Pancreas (tissue), 10 donors: ENCODE data around the gene RBMS3. TPM values are rescaled to one million over a fixed set of nuclear protein-coding genes. Genes with fewer than 3 reads are reported as not detected.

Experiments used
- ATAC-seq, 4 donors: fragments of 200-7000 bp; cut with Tn5 transposase; one replicate each; pipeline versions ENCODE4 v1.8.0 to v1.9.1; 2020; ENCODE audit warnings: mild to moderate bottlenecking in 4 of 4, moderate library complexity in 4 of 4
- DNase-seq, 6 donors: peaks; one replicate each; pipeline ENCODE4 v3.0.0-alpha.2; 2020
- FAIRE-seq: peaks from 2 replicates; lab custom pipeline; 2012; peaks lifted over from hg19 to GRCh38; lab: Jason Lieb, UNC
- H3K27ac ChIP-seq, 4 donors: fragments of 200-600 bp; sonication (generic); 1 replicate in 3 of 4; 2 replicates in 1 of 4; pipeline versions ENCODE4 v1.5.0 to v1.8.0; 2020
- H3K27me3 ChIP-seq, 4 donors: fragments of 200-600 bp; one replicate each; pipeline ENCODE4 v1.8.0; 2021
- H3K36me3 ChIP-seq, 3 donors: fragments of 200-600 bp; sonication (generic) in 1 of 3; one replicate each; pipeline versions ENCODE4 v1.5.0 to v1.8.0; 2020 to 2021
- H3K4me1 ChIP-seq, 3 donors: fragments of 200-600 bp; one replicate each; pipeline ENCODE4 v1.8.0; 2021
- H3K4me3 ChIP-seq, 4 donors: fragments of 200-600 bp; sonication (generic) in 2 of 4; one replicate each; pipeline versions ENCODE4 v1.5.0 to v1.8.0; 2020 to 2021
- H3K9me3 ChIP-seq, 4 donors: fragments of 200-600 bp; one replicate each; pipeline ENCODE4 v1.8.0; 2021
- CTCF ChIP-seq, 4 donors: fragments of 200-600 bp; sonication (generic) in 3 of 4; IDR thresholded peaks; one replicate each; pipeline versions ENCODE4 v1.5.0 to v1.8.0; 2021; ENCODE audit warnings: antibody characterized with exemption in 4 of 4
- WGBS, 2 donors: extraction: QIAGEN DNeasy Blood & Tissue Kit; methylation state at CpG; one replicate each; pipeline ENCODE4 v1.1.7; 2013; 5-methylcytosine and 5-hydroxymethylcytosine counted together
- intact Hi-C, 3 donors: fragments of 100-400 bp; cut with DNase I; formaldehyde crosslinking; loops; one replicate each; pipeline versions ENCODE4 v1.11.1 to v1.14.2; 2022
- polyA plus RNA-seq, 2 donors: library from polyadenylated mRNA; stranded (reverse); fragments of 200-250 nt; gene quantifications; one replicate each; pipeline ENCODE4 v1.2.3, GENCODE V29; 2013
- total RNA-seq, 6 donors: library from RNA; stranded (reverse); fragmentation: NEBNext Ultra II Directional in 4 of 6; extraction: Animal tissue kit (Norgen Biotek cat#: 25700) in 4 of 6; gene quantifications; one replicate each; pipeline versions ENCODE4 v1.2.1 to v1.2.4, GENCODE V29; 2021 to 2023
- donor health status: healthy with polysubstance abuse.
- donor health status: DM: no; HTN: no; CAD: no; lungs with moderate emphysema.
- donor health status: DM: no; HTN: no; CAD: no.
- donor health status: control.
- donor health status: control.
- donor health status: Bipolar disorder and iron deficiency.
- donor health status: DM: yes; HTN: yes; CAD: no.
- donor health status: DM: no; HTN: no; CAD: no.
- donor health status: DM: no; HTN: no; CAD: no.
- donor health status: DM: yes; HTN: yes; CAD: no.

The RBMS3 gene
- total and polyA plus RNA-seq, 8 donors, result 4.0 to 10.0 (median 6.6) TPM

DNA sequence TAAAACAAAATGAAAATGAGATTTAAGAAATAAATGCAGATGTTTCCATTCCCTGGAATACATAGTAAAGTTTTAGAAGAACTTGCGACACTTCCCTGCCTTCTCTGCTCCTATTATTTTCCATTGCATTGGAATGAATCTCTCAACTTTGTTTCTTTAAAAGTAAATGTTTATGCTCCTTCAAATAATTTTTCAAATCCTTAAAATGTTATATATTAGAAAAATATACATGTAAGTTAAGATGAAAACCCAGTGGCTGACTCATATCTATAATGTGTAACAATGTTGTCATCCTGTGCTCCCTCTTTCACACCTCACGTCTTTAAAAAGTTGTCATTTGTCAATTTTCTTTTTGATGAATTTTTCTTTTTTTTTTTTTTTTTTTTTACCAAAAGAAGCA is 3.6 kb downstream of the RBMS3 start:
- ATAC-seq (no peak), FAIRE-seq (peak; percentile 37), DNase-seq (no peak)
- H3K27ac ChIP-seq, result no peak overlapping the region
- H3K4me3 ChIP-seq, result no peak overlapping the region
- 58 to 69% methylated on average over 2 of the region's 2 CpGs for WGBS, 2 donors
- peaks cover 0 to 11% (median 0%) of the 10 kb centered on the region in 4 donors for H3K27me3 ChIP-seq
- H3K36me3 ChIP-seq, result no peaks in the 10 kb centered on the region
- peaks cover 0 to 12% (median 3%) of the 10 kb centered on the region in 3 donors for H3K4me1 ChIP-seq
- no peaks in the 10 kb centered on the region for H3K9me3 ChIP-seq
- no peak for TF ChIP-seq CTCF (IDR thresholded peaks at IDR 0.05)
- intact Hi-C loops, result no loop called here

DNA sequence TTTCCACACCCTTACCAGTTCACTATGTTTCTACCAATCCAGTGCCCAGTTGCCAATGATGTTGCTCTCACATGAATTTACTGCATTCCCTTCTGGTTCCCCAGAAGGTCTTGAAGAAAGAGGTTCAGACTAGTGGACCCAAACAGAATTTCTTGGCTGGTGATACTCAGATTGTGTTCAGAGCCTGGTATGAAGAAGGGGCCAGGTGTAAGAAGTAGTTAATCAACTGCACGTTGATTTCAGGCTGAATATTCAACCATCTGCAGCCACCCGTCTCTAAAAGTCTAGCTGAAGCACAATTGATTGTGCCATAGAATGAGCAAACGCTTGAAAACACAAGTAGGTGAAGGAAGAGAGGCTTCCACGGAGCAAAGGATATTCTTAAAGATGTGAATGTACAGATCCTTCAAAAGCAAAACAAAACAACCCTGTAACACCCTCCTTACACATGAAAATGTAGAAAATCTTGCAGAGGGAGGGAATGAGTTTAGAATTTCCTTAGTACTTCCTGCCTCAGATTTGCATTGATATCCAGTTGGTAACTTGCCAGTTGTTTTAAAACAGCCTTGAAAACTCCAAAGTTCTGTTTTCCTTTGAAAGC is 4.7 kb downstream of the RBMS3 start:
- FAIRE-seq (no peak), ATAC-seq (peak in 1 of 4 donors; percentile 8), DNase-seq (no peak)
- Histone ChIP-seq H3K4me1 (peaks cover 0 to 12% (median 3%) of the 10 kb centered on the region in 3 donors), H3K27me3 (peaks cover 0 to 11% (median 0%) of the 10 kb centered on the region in 4 donors), H3K27ac (peak overlapping the region in 2 of 4 donors; percentile 25 to 44), H3K36me3 (no peaks in the 10 kb centered on the region), H3K9me3 (no peaks in the 10 kb centered on the region), H3K4me3 (peak overlapping the region in 1 of 4 donors; percentile 19)
- TF ChIP-seq CTCF (IDR thresholded peaks at IDR 0.05), result no peak
- WGBS, 2 donors, result 4 to 8% methylated on average over 4 of the region's 4 CpGs
- intact Hi-C loops, result no loop called here

DNA sequence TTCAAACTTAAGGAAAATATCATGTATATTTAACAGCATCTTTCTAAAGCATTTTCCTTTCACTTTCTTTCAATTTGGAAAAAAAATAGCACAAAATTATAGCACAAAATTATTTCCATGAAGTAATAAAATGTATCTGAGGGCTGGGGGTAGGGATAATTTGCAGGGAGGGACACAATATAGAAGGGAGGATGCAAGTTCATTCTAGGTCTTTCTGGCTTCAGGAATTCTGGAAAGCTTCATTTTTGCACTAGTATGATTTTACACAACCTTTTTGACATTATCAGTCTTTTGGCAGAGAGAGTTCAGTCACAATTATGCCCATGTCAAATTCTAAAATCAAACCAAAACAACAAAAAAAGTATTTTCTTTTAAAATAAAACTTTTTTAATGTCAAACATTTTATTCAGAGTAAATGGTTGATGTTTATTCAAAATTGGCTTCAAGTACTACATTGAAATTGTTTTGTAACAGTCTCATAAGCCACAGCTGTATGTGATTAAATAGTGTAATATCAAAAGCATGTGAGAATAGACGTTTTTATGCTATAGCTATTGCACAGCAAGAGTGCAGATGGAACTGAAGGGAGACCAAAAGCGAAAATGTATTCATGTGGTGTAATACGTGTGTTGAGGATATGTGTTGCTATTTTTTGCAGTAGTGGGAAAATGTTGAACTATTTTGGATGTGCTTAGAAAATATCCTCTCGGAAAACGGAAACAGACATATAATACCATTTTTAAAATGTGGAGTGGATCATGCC is 5.8 kb downstream of the RBMS3 start:
- Histone ChIP-seq H3K27me3 (peaks cover 0 to 11% (median 0%) of the 10 kb centered on the region in 4 donors), H3K9me3 (no peaks in the 10 kb centered on the region), H3K4me1 (peaks cover 0 to 18% (median 3%) of the 10 kb centered on the region in 3 donors), H3K36me3 (no peaks in the 10 kb centered on the region), H3K27ac (no peak overlapping the region), H3K4me3 (peak overlapping the region in 1 of 4 donors; percentile 19)
- intact Hi-C loops, result no loop called here
- no peak for DNase-seq
- no peak for FAIRE-seq
- ATAC-seq, result no peak
- 59 to 74% methylated on average over 5 of the region's 5 CpGs for WGBS, 2 donors
- TF ChIP-seq CTCF (IDR thresholded peaks at IDR 0.05), result no peak

DNA sequence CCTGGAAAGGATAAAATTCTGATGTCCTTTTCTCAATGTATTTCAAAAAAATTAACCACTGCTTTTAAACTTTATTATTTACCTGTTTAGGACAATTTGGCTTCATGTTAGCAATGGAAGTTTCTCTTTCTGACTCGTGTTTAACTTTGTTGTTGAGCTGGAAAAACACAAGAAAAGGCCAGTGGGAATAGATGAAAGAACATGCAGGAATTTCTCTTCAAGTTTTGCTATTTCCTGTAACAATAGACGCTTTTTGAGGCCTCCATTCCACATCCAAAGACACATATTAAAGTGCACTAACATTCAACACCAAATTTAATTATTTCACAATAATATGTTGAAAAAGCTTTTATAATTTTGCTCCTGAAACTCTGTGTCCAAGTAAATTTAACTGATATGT is 9.7 kb downstream of the RBMS3 start:
- no peak for ATAC-seq
- WGBS, 2 donors, result 62 to 73% methylated on average over 2 of the region's 2 CpGs
- no peak for FAIRE-seq

More for the DNA sequence above, 9.7 kb downstream of the RBMS3 start:
- Histone ChIP-seq H3K4me1 (peaks cover 0 to 26% (median 3%) of the 10 kb centered on the region in 3 donors), H3K27ac (no peak overlapping the region), H3K36me3 (no peaks in the 10 kb centered on the region), H3K27me3 (peaks cover 0 to 3% (median 0%) of the 10 kb centered on the region in 4 donors), H3K9me3 (no peaks in the 10 kb centered on the region), H3K4me3 (no peak overlapping the region)
- intact Hi-C loops, result no loop called here
- DNase-seq, result no peak
- no peak for TF ChIP-seq CTCF (IDR thresholded peaks at IDR 0.05)
